K562 (cell line): Measurements from ENCODE around the gene PLEKHF1. TPM values are rescaled to one million over a fixed set of nuclear protein-coding genes. Genes with fewer than 3 reads are reported as not detected.

Experiments used
- AFF4 ChIP-seq: sonication (generic); formaldehyde crosslinking; IDR thresholded peaks from 2 replicates; pipeline ENCODE4 v1.8.0; 2023; ENCODE audit warnings: mild to moderate bottlenecking, missing genetic modification reagents
- ATF4 ChIP-seq: fragments of 450-650 bp; formaldehyde crosslinking; IDR thresholded peaks from 2 replicates; pipeline ENCODE4 v1.4.0; 2022; ENCODE audit warnings: mild to moderate bottlenecking, moderate library complexity
- HINFP ChIP-seq: fragments of 450-650 bp; conservative IDR thresholded peaks from 2 replicates; pipeline ENCODE4 v1.6.1; 2016; ENCODE audit warnings: missing genetic modification characterization, low read depth, mild to moderate bottlenecking, control low read depth, missing compliant biosample characterization
- HMGN3 ChIP-seq: IDR thresholded peaks from 2 replicates; pipeline ENCODE4 v1.6.1; 2011; ENCODE audit warnings: borderline replicate concordance, low read depth, mild to moderate bottlenecking, mixed read lengths, low read length; ENCODE audit not compliant: insufficient read length; ENCODE audit errors: extremely low read depth
- L3MBTL2 ChIP-seq: fragments of 450-650 bp; IDR thresholded peaks from 2 replicates; pipeline ENCODE4 v1.6.1; 2016; ENCODE audit warnings: mild to moderate bottlenecking, moderate library complexity
- MECOM ChIP-seq: fragments of 250-450 bp; sonication (Bioruptor Pico); IDR thresholded peaks from 2 replicates; pipeline ENCODE4 v1.8.0; 2022; ENCODE audit warnings: inconsistent platforms
- NFIC ChIP-seq: fragments of 450-650 bp; IDR thresholded peaks from 2 replicates; pipeline ENCODE4 v1.6.1; 2017; ENCODE audit warnings: mild to moderate bottlenecking, inconsistent platforms
- NKRF ChIP-seq: fragments of 450-650 bp; IDR thresholded peaks from 2 replicates; pipeline ENCODE4 v1.6.1; 2016; ENCODE audit warnings: borderline replicate concordance
- PRMT5 ChIP-seq: sonication (generic); formaldehyde crosslinking; IDR thresholded peaks from 2 replicates; pipeline ENCODE4 v1.5.0; 2020; ENCODE audit warnings: missing genetic modification reagents
- SMARCA4 ChIP-seq: fragments of 450-650 bp; IDR thresholded peaks from 2 replicates; pipeline ENCODE4 v1.6.1; 2016
- THRA ChIP-seq: fragments of 450-650 bp; IDR thresholded peaks from 2 replicates; pipeline ENCODE4 v1.6.1; 2017; ENCODE audit warnings: mild to moderate bottlenecking, moderate library complexity
- TRIM24 ChIP-seq, 2 experiments: fragments of 450-650 bp; IDR thresholded peaks; 2 replicates each; pipeline ENCODE4 v1.6.1; 2016
- TSC22D4 ChIP-seq: fragments of 450-650 bp; IDR thresholded peaks from 2 replicates; pipeline ENCODE4 v1.6.1; 2016; ENCODE audit warnings: missing genetic modification characterization, missing biosample characterization, control low read depth
- ZNF217 ChIP-seq: sonication (generic); formaldehyde crosslinking; IDR thresholded peaks from 2 replicates; pipeline ENCODE4 v1.8.0; 2022; ENCODE audit warnings: mild to moderate bottlenecking, missing genetic modification reagents
- ZNF224 ChIP-seq: sonication (generic); formaldehyde crosslinking; IDR thresholded peaks from 2 replicates; pipeline ENCODE4 v1.8.0; 2022; ENCODE audit warnings: mild to moderate bottlenecking, missing genetic modification reagents
- ZNF395 ChIP-seq: fragments of 200-800 bp; sonication (Bioruptor generic); IDR thresholded peaks from 2 replicates; pipeline ENCODE4 v1.6.1; 2017; ENCODE audit warnings: missing genetic modification characterization, missing compliant biosample characterization
- polyA plus RNA-seq, 8 experiments: library from polyadenylated mRNA; depleted of rRNA in 4 of 8; stranded (reverse) in 5 of 8; unstranded in 3 of 8; fragments of >200 nt; fragmentation: Nextera tagmentation in 2 of 8; fragmentation: Illumina TruSeq in 1 of 8; extraction: Ambion mirVana in 2 of 8; extraction: Trizol in 1 of 8; gene quantifications; 2 replicates each; pipeline versions ENCODE4 v1.2.1 to v1.2.3, GENCODE V29; 2011 to 2014; ENCODE audit warnings: inconsistent platforms in 1 of 8, missing spikeins in 1 of 8
- total RNA-seq, 7 experiments: library from RNA; depleted of rRNA in 6 of 7; stranded (reverse); fragments of >200 nt in 6 of 7; fragmentation: Illumina TruSeq in 2 of 7; extraction: Trizol in 2 of 7; gene quantifications; 2 replicates each; pipeline versions ENCODE4 v1.2.1 to v1.2.3, GENCODE V29; 2011 to 2021; ENCODE audit warnings: low replicate concordance in 1 of 7

PLEKHF1 gene
- total and polyA plus RNA-seq, 9 of the 15 experiments (the other 6 are each of a cell fraction or from before 2014, with no cell fraction given): 0.07 to 13.4 (median 3.9) TPM; not detected in 1

GRCh38 chr19:29687897-29688728 lies 22.9 kb downstream of the PLEKHF1 start (continued):
- TF ChIP-seq TSC22D4: no peak
- TF ChIP-seq NKRF: no peak
- no peak for TF ChIP-seq PRMT5 (CRISPR knock-in tag)
- peak; percentile 41; the same call in 1 of the 2 replicates for TF ChIP-seq NFIC
- TF ChIP-seq HINFP: 0 out of 2 replicates have a peak, but pooled peaks have one; percentile 4
- TF ChIP-seq SMARCA4: peak; percentile 78
- peak; percentile 57 for TF ChIP-seq L3MBTL2
- no peak; the same call in 1 of the 2 replicates for TF ChIP-seq ATF4 (CRISPR knock-in tag)
- TF ChIP-seq MECOM (CRISPR knock-in tag): peak; percentile 5
- no peak for TF ChIP-seq HMGN3
- no peak for TF ChIP-seq THRA
- TF ChIP-seq ZNF395 (CRISPR knock-in tag): peak; percentile 91; the same call in 1 of the 2 replicates
- no peak for TF ChIP-seq AFF4 (CRISPR knock-in tag)
- TF ChIP-seq TRIM24 (IDR thresholded peaks at IDR 0.05): peak; percentile 53 to 62; a peak in 3 of 4 replicates
- no peak for TF ChIP-seq ZNF224
- no peak for TF ChIP-seq ZNF217 (CRISPR knock-in tag)
